RKO (cell line): ENCODE data around the gene BHLHA9.
"Not testable (repeated sequence)": the region's sequence is repeated elsewhere in the genome, so short reads cannot be mapped to it uniquely, and the experiment has no call there.

Experiments used
- DNase-seq: peaks from one replicate; pipeline ENCODE4 v3.0.0-alpha.2; 2016; ENCODE audit warnings: low spot score

The BHLHA9 gene

DNA sequence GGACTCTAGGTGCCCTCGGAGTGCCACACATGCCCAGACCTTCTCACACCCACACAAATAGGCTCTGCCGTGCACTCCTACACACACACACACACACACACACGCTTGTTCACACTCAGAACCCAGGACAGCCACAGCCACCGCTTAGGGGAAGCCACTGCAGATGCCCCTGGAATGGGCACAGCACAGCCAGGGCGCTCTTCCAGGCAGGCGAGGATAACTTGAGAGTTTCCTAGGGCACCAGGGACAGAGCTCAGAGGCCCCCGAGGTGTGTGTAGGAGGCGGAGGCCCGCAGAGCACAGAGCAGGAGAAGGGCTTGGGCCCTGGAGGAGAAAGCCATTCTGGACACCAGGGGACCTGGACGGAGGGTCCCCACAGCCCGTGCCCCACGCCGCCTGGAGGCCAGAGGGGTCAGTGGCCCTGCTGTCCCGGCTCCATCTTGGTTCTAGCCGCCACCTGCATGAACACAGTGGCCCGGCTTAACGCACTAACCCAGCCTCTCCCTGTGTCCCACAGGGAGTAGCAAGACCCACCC is 30.2 kb downstream of the BHLHA9 start:
- no peak for DNase-seq

DNA sequence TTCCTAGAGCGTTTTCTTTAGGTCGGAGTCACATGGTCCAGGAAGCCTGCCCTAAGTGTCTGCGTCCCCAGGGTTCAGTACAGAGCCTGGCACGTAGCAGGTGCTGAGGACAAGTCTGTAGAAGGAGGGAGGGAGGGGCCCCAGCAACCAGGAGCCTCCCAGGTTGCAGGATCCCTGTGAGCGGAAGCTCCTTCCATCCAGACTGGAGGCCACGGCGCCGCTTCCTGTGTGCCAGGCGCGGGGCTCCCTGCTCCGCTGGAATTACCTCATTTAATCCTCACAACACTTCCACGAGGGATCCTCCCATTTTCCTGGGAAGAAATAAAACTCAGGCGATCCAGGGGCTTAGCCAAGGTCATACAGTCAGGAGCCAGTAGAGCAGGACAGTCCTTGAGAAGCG is 31.3 kb downstream of the BHLHA9 start:
- DNase-seq, result no peak

DNA sequence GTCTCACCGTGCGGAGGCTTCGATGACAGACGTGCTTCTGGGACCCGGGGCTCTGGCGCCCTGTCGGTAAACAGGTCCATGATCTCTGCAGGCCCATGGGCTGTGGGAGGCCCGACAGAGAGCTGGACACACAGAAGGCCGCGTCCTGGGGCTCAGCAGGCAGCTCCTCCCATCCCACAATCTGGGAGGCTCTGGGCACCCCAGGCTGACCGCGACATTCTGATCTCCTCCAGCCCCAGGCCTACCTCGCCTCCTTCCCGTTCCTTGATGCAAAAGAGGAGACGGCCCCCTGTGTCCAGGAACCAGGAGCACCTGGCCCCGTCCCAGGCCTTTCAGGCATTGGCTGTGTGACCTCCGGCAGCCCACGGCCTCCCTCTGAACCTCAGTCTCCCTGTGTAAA is 32.5 kb downstream of the BHLHA9 start:
- no peak for DNase-seq

DNA sequence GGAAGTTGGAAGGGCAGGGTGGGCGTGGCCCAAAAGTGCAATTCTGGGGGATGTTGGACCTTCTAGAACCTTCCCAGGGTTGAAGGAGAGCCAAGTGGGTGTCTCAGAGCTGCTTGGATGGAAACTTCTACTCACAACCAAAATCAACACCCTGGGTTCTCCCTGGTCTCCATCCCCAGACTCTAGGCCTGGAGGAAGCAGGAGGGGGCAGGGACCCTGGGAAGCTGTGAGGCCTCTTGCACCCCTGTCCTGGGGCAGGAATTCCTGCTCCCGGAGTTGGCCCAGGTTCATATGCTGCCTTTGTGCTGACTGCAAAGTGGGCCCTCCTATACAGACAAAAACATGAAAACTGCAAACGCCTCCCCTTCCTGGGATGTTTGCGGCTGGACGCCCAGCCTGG is 34.3 kb downstream of the BHLHA9 start:
- no peak for DNase-seq

- no peak for DNase-seq
Measured at GRCh38 chr17:1304962-1305563, 34.8 kb downstream of the BHLHA9 start.

- DNase-seq, result not testable (repeated sequence)
Measured at GRCh38 chr17:1307829-1308228, 37.6 kb downstream of the BHLHA9 start.

- DNase-seq, result no peak
Measured at GRCh38 chr17:1312261-1312870, 42.1 kb downstream of the BHLHA9 start.

DNA sequence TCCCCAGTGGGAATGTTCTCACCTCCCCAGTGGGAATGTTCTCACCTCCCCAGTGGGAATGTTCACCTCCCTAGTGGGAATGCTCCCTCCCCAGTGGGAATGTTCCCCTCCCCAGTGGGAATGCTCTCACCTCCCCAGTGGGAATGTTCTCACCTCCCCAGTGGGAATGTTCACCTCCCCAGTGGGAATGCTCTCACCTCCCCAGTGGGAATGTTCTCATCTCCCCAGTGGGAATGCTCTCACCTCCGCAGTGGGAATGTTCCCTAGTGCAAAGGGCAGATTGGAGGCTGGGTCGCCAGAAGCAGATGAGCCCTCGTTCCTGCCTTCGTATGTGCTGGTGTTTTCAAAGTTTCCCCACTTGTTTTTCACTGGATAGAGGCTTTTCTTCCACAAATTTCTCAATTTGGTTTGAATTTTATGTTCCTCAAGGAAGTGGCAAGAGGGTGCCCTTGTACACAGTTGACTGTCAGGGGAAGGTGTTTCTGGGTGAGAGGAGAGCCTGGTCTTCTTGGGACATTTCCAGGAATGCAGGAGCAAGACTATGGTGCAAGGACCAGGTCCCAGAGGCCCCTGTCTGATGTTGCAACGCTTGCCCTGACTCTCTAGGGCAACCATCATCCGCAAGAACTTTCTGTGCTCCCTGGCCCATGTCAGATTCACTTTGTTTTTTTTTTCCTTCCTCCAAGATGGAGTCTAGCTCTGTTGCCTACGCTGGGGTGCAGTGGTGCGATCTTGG is 43.2 kb downstream of the BHLHA9 start:
- DNase-seq, result no peak

DNA sequence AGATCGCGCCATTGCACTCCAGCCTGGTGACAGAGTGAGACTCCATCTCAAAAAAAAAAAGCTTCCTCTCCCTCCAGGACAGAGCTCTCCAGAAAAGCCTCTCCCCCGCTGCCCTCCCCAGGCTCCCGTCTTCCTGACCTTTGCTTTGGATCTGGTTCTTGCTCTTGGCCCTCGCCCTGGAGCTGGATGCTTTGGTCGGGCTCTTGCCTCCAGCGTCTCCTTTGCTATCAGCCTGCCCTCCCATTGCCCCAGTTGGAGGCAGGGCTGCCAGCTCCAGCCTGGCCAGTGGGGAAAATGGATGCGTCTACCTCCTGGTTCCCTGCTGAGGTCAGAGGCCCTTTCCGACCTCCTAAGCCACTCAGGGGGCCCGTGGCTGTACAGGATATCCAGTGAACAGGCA is 45.2 kb downstream of the BHLHA9 start:
- no peak for DNase-seq

DNA sequence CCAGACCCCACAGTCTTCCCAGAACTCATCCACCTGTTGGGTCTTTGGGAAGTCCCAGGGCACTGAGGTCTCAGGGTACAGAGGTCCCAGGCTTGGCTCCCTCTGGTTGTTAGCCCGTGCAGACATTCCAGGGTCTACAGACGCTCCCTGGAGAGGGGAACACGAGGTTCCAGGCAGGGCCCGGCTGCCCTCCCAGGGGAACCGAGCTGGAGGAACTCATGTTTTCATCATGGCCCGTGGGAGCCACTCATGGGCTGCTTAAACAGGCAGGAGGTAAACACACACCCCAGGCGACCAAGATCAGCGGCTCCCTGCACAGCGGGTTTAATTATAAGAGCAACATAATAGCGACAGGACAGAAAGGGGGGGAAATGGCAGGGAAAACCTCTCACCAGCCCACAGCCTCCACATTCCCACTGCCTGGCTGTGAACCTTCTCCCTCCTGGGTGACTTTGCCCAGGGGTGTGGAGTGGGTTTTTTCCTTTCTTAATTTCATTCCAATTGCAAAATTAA is 45.7 kb downstream of the BHLHA9 start:
- DNase-seq, result no peak
